Activated effector memory CD4-positive, alpha-beta T cell treated with anti-CD3 and anti-CD28 coated beads, Interleukin-2, amount 50 U/mL, for 16 hours (primary cell): Measurements from ENCODE around the gene S100A6.
"Not testable (repeated sequence)": the region's sequence is repeated elsewhere in the genome, so short reads cannot be mapped to it uniquely, and the experiment has no call there.

Experiments
- DNase-seq: peaks from one replicate; pipeline ENCODE4 v3.0.0-alpha.2; 2020

S100A6 gene

GRCh38 chr1:153526132-153526543 is 9.7 kb downstream of the S100A6 start:
- DNase-seq, result peak; percentile 17

- peak; percentile 4 for DNase-seq
Measured at GRCh38 chr1:153525088-153525728, 10.6 kb downstream of the S100A6 start.

- DNase-seq, result peak; percentile 36
Measured at GRCh38 chr1:153522353-153523048, 13.3 kb downstream of the S100A6 start.

GRCh38 chr1:153521808-153522207 is 14.0 kb downstream of the S100A6 start:
- DNase-seq, result peak; percentile 17

- DNase-seq, result no peak
Measured at GRCh38 chr1:153520818-153521476, 14.8 kb downstream of the S100A6 start.

- not testable (repeated sequence) for DNase-seq
Measured at GRCh38 chr1:153520137-153520691, 15.6 kb downstream of the S100A6 start.

- DNase-seq, result no peak
Measured at GRCh38 chr1:153519242-153519641, 16.5 kb downstream of the S100A6 start.

- peak; percentile 17 for DNase-seq
Measured at GRCh38 chr1:153515504-153516394, 20.0 kb downstream of the S100A6 start.

GRCh38 chr1:153513666-153514065 is 22.1 kb downstream of the S100A6 start:
- DNase-seq, result no peak

- DNase-seq, result no peak
Measured at GRCh38 chr1:153513023-153513422, 22.8 kb downstream of the S100A6 start.

- DNase-seq, result peak; percentile 91
Measured at GRCh38 chr1:153510984-153511410, 24.8 kb downstream of the S100A6 start.

GRCh38 chr1:153509729-153510354 is 25.9 kb downstream of the S100A6 start:
- peak; percentile 88 for DNase-seq

- no peak for DNase-seq
Measured at GRCh38 chr1:153509036-153509435, 26.8 kb downstream of the S100A6 start.

GRCh38 chr1:153507926-153508583 is 27.7 kb downstream of the S100A6 start:
- DNase-seq, result no peak

GRCh38 chr1:153506831-153507413 is 28.9 kb downstream of the S100A6 start:
- no peak for DNase-seq

- no peak for DNase-seq
Measured at GRCh38 chr1:153506386-153506785, 29.4 kb downstream of the S100A6 start.

- DNase-seq, result no peak
Measured at GRCh38 chr1:153505576-153505975, 30.2 kb downstream of the S100A6 start.

- no peak for DNase-seq
Measured at GRCh38 chr1:153503766-153504165, 32.0 kb downstream of the S100A6 start.

GRCh38 chr1:153498746-153499145 is 37.0 kb downstream of the S100A6 start:
- no peak for DNase-seq

- DNase-seq, result no peak
Measured at GRCh38 chr1:153495536-153495935, 40.3 kb downstream of the S100A6 start.

GRCh38 chr1:153494976-153495535 is 40.7 kb downstream of the S100A6 start:
- peak; percentile 91 for DNase-seq
